LHCN-M2 (cell line): Measurements from ENCODE around the gene FBXL17. TPM values are rescaled to one million over a fixed set of nuclear protein-coding genes. Genes with fewer than 3 reads are reported as not detected.
A peak's percentile ranks its signal among the peaks of the same experiment; 100 is the strongest.

Source experiments
- DNase-seq: peaks from one replicate; pipeline ENCODE4 v3.0.0-alpha.2; 2012; ENCODE audit warnings: low read depth
- total RNA-seq: library from RNA; depleted of rRNA; stranded (reverse); fragments of >200 nt; gene quantifications from 2 replicates; pipeline ENCODE4 v1.2.3, GENCODE V29; 2014

Gene FBXL17
- total RNA-seq, 1 experiment from 2014 or later, result 23.4 TPM

DNA sequence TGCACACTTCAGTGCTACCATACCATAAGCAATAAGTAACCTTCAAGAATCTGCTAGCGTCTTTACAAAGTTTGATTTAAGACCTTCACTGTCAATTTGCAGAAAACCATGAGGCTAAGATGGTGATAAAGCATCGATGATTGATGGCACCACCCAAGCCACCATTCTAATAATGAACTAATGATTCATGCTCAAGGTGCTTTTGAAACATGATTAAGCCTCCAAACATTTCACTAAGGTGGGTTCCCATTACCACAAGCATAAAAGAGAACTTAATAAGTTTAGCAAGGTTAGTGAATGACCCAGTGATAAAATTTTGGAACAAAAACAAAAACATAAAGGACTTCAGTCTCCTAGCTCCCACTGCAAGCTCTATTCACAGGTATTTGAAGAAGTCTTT lies 214.7 kb downstream of the FBXL17 start:
- DNase-seq, result no peak

DNA sequence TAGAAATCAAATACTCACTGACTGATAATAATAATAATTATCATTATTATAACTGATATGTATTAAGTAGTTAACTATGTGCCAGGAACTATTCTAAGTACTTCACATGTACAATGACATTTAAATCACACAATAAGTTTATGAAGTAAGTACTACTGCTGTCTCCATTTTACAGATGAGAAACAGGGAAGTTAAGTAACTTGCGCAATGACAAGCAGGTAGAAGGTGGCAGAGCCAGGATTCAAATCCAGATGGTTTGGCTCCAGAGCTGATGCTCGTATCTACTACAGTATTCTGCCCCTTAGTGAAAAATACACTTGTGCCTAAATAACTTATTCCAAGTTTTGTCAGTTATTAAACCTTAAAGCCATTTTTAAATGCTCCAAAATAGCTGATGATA lies 217.3 kb downstream of the FBXL17 start:
- DNase-seq, result no peak

DNA sequence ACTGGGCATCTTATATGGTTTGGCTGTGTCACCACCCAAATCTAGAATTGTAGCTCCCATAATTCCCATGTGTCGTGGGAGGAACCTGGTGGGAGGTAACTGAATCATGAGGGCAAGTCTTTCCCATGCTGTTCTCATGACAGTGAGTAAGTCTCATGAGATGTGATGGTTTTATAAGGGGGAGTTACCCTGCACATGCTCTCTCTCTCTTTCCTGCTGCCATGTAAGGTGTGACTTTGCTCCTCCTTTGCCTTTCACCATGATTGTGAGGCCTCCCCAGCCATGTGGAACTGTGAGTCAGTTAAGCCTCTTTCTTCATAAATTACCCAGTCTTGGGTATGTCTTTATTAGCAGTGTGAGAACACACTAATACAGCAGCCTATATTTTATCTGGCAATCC lies 229.0 kb downstream of the FBXL17 start:
- DNase-seq, result peak; percentile 20

DNA sequence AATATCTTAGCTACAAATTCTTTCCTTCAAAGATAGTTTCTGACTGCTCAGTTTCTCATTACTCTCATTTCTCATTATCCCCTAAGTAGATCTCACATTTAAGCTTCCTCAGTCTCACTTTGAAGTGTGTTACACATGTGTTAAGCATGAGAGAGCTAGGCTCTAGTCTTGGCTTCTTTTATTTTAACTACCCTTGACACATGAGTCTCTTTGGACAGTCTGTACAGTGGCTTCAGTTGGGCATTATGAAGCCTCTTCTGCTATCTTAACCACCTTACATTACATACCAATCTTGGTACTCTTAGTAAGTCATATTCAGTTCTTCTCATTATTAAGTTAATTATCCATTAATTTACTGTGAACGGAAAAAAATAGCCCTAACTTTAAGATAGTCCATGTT lies 232.5 kb downstream of the FBXL17 start:
- no peak for DNase-seq

DNA sequence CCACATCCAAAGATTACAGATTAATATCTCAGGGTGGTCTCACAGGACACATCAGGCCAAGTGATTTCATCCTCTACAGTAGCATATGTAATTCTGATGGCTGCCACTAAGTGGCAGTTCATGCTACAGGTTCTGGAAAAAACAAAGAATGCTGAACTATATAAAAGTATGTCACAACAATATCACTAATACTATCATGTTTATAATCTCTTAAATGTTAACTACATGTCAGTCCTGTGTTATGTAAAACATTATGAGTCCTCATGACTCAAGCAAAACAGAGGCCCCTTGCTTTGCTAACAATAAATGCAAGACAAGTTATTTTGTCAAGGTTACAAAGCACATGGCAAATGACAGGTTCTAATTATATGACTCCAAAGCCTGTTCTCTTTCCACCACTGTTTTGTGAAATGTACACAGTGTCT lies 233.2 kb downstream of the FBXL17 start:
- DNase-seq, result peak; percentile 26

DNA sequence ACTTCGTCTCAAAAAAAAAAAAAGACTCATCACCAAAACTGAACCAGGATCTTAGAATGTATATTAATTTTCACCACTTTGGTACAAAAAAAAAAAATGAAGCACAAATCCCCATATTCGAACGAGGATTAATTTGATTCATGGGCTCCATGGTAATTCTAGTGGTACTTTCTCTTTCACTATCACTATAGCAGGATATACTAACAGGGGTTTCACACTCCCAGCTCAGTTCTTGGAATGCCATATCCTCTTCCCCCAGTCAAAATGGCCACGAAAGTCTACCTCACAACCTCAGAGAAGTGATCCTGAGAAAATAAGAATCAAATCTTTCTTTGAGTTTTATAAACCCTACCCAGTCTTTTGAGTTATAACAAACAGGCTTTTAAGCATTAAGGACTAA lies 235.7 kb downstream of the FBXL17 start:
- no peak for DNase-seq

DNA sequence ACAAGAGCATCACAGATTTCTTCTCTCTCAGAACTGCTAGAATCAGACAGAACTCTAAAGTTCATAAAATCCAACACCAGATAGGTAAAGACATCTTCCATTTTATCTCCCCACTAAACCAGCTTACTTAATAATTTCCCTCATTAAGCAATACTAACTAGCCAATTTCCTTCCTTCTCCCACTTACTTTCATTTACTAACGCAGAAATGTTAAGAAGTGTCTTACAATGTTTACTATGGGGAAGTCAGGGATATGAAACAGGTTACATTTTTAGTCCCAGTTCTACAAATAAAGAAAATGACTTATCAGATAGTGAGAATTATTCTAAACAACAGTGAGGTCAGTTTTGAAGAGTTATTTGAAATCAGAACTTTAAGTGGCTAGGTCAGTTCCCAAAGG lies 236.5 kb downstream of the FBXL17 start:
- DNase-seq, result no peak

DNA sequence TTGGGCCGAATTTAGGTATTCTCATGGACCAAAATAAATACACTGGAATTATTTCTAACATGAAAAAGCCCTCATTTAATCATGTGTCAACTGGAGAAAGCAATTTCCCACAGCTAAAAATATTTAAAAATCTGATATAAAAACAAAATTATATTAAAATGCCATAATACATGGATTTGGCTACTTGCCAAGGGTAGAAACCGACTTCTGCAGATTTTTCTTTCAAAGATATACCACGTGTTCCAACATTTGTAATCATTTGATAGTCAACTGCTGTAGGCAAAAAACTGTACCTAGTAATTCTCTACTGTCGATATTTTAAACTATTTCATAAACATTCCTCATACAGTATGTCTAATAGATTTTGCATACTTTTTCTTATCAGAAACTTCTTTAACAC lies 237.6 kb downstream of the FBXL17 start:
- DNase-seq, result no peak

DNA sequence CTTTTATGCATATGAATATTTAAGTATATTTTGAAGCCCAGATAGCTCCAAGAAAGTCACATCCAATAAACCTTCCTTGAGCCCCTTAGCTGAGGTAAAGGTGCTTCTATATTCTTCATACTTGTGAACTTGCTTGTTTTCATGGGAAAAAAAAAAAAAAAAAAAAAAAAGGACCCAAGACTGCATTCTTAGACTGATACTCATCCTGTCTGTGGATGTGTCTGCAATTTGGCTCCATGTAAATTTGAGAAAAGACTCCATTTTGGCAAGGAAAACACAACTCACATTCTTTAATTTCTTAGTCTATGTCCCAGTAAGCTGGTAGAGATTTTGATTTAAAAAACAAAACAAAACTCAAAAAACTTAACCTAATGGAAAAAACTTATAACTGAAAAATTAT lies 238.3 kb downstream of the FBXL17 start:
- DNase-seq, result peak; percentile 39

DNA sequence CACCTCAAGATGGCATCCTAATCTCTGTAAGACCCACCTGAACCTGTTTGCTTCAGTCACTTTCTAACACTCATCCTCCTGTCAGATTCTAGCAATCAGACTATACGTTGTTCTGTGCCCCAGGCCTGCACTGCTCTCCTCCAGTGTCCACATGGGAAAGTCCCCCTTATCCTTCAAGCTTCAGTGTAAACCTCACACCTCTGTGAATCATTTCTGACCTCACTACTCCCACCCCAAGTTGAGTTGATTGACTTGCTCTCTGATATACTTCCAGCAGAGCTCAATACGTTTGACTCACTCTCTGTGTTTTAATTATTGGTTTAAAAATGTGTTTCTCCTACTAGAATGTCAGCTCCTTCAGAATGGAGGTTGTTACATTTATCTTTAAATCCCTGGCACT lies 240.2 kb downstream of the FBXL17 start:
- no peak for DNase-seq

DNA sequence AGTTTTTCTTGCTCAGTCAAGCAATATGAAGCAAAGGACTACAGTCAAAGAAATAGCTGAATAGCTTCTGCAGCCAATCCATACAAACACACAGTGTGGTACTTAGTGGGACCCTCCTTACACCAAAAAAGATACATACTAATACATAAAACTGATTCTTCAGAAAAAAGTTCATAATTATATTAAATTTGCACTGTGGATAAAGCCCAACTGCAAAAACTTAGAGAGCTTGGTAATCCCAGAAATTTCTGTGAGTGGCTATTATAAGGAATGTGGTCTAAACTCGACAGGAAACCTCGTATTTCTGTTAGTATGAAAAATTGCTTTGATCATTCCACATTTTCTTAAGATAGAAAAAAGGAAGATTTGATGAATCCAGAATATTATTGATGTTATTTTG lies 245.4 kb downstream of the FBXL17 start:
- DNase-seq, result no peak

DNA sequence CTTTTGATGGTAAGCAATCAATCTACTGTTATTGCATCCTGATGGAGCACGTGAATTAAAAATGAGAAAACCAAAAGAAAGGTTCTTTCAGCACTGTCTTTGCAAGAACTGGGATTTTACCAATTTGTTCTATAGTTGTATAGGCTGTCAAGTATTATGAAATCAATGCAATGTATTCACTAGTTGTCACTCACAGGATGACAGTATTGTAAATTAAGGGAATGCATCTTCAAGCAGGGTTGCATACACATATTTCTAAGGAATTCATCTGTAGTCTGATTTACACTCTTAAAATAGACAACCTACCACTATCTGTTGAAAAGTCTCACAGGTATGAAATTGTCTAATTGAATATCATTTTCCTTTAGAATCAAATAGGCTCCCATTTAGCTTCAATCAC lies 252.8 kb downstream of the FBXL17 start:
- DNase-seq, result no peak

DNA sequence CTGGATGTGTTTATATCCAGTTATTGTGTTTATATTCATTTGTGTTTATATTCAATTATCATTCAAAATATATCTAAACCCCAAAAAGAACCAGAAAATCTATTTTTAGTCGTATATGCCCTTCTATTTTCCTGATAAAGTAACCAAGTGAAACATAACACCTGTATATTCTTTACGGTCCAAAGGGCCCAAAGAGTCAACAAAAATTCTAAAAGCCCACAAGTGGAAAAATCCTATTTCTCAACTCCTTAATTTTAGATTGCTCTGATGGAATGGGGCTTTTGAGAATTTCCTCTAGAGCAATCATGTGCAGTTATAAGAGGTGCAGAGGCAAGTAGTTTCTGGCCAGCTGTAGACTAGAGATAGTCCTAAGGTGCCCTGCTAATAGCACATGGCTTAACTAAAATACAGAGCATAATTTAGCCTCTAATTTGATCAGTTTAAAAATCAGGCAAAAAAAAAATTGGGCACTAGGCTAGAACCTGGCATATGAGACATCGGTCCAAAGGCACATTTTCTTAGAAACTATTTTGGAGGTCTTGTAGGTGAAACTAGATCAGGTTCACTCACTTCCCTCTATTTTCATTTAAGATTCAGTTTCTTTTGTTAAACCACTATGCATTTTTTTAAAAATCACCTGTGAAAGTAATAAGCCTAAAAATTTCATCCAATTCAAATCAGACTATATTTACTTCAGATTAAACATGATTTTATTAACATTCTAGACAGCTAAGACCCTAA lies 256.0 kb downstream of the FBXL17 start:
- no peak for DNase-seq

DNA sequence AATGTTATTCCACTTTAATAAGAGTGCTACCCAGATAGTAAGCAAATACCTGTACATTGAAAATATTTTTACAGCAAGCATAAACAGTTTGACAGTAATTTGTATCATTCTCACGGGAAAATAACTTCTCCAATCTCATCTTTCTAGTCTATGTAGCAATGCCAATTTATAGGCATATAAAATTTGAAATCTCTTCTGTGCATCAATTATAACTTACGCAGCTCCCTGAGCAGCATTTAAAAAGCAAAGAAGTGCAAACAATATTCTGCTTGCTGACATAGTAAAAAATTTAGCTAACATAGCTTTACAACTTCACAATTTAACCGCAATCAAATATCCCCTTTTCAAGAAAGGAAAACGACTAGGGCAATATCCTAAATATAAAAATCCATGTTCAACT lies 257.3 kb downstream of the FBXL17 start:
- no peak for DNase-seq

DNA sequence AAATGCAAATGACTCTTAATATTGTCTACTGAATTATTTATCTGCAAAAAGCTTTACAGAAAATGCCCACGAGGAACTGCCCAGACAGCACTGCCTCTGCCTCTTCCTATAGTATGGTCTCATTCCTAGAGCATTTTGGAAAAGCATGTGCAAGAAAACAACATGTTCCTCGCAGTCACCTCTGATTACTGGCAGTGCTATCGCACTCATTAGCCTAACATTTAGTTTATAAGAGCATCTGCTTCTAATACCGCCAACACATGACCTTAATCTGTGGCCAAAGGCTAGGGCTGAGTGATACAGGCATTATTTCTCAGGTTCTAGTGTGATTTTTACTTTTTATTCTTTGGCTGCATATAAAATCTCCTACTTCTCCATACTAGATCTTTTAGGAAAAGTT lies 259.2 kb downstream of the FBXL17 start:
- DNase-seq, result no peak

DNA sequence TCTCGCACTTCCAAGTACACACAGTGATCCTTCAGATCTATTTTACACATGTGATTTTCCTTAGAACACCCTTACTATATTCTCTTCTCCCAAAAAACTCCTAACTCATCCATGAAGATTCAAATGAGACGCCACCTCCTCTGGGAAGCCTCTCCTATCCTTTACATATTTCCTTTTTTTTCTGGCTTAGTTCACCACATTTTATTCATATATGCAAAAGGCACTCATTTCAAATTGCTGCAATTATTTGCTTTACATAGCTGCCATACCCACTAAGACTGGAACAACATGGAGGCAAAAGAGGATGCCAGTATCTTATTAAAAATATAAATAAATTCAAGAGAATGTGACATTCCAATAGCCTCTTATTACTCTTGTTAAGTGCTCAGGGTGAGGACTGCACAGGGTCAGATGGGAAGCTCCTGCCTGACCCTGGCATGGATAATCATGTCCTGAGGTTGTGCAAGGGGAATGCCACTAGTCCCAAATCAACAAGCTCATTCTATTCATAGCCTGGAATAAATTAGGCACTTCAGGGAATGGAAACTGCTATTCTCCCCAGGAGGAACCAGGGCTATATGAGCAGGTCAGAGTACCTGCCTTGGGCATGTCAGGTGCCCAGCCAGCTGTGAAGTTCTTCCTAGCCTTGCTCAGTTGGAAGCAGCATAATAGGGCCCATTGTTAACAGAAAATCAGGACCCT lies 262.9 kb downstream of the FBXL17 start:
- DNase-seq, result no peak

DNA sequence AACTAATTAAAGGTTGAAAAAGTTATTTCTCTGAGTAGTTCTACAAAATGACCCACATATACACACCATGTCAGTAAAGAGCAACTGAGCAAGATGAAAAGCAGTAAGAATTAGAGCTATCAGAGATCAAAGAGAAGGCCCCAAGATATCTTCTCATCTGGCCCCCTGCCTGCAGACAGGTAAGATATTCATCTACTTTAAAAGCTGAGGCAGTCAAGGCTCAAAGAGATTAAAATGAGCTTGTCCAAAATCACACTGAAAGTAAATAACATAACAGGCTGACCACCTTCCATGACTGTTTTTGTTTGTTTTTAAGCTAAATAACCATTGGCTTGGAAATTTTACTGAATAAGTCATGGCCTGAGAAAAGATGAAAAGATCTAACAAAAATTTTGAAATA lies 266.2 kb downstream of the FBXL17 start:
- DNase-seq, result no peak

DNA sequence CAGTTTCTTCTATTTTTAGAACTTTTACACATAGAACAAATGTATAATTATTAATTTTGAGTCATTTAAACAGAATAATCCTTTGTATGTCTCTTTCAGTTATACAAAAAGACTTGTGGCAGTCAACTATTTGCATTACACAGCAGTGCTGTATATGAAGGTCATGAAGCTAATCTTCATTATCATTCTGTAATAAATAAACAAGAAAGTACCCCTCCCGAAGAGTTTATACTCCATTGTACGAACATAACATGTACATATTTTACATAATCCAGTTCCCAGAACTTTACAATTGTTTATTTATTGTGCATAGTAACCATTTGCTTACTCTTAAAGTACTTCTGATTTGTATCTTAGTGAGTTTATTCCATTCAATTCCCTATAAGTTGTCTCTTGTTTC lies 267.9 kb downstream of the FBXL17 start:
- no peak for DNase-seq

DNA sequence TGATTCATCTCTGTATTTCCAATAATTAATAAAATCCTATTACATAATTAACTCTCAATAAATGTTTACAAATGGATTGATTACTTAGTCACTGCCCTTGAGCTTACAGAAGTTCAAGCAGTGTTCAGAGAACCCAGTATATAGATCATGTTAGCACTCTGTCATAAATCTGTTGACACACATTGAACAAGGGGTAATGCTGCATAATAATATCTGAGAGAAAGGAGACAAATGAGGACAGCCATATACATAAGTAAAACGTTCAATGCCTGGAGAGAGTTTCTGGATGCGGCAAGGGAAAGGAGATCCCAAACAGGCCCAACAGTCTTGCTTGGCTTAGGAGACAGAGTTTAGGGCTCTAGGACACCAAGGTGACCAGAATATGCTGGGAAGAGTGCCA lies 270.2 kb downstream of the FBXL17 start:
- no peak for DNase-seq

DNA sequence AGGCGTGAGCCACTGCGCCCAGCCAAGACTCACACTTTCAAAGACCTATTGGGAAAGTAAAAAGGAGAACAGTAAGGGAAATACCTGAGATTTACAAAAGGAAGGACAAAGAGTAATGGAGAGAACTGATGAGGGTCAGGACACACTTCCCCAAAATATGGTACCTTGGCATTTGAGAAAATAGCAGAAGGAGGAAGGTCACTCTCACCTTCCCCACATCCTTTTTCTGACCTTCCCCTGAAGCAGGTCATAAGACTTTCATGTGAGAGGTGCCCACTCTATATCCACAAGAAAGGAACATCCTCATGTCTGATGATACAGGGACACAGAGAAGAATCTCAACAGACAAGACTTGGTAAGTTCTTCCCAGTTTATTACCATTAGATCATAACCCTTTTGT lies 272.8 kb downstream of the FBXL17 start:
- no peak for DNase-seq

DNA sequence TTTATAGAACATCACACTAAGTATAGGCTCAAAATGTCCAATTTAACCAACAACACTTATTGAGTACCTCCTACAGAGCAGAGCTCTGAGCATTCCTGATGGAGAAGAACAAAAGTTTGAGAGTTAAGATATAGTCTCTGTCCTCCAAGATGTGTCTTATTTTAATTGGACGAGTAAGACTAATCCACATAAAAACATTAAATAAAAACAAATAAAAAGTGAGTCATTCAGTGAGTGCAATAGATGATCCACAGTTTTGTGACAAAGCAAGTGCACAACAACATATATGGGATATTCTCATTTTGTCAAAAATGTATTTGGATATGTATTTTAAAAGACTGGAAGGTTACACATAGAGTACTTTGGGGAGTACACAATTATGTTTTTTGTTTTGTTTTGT lies 277.4 kb downstream of the FBXL17 start:
- no peak for DNase-seq

DNA sequence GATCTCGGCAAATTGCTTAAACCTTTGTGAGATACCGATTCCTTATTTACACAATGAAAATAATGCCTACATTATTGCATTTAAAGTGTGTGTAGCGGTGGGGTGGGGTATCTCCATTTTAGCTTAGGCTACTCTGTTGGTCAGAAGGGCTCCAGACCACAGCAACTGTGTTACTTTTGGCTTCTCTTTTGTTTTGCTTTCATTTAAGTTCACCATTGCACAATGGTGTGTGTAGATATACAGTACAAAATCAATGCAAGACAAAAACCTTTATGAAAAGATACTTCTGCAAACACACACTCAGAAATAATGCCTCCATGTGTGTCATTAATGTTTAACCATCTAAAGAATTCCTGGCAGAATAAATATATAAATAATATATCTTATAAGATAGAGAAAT lies 279.4 kb downstream of the FBXL17 start:
- DNase-seq, result no peak

DNA sequence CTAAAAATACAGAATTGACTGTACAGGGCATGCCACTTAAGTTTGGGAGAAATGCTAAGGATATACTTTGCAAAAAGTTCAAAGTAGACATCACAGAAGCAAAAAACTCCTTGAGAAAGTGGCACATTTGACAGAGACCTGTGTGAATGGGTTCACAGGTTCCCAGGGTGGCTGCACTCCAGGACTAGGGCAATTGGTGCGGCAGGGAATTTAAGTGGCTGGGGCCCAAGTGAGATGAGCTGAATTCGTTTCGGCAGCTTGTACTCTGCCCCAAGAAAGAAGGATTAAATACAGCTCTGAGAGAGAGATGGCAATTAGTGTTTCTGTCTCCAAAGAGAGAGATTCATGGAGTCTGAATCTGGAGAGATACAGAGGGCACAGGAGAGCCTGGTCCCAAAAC lies 280.1 kb downstream of the FBXL17 start:
- no peak for DNase-seq

DNA sequence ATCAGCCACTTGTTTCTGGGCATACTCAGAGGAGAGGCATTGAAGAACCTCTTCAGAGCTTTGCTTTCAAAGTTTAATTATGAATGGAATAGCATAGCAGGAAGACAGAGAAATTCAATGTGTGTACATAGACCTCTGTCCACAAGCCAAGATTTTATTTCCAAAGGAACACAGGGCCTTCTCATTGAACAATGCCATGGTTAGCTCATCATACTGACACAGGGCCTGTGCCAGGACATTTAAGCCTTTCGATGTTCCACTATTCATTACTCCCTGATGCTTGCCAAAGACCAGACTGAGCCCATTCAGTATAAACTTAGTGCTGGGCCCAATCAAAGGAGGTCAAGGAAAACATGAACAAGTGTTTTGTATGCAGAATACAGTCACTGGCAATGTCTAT lies 280.8 kb downstream of the FBXL17 start:
- no peak for DNase-seq
